SIG-M5 treated with dmso at 0.1 percent for 504 hours (cell line): ENCODE data around the gene PRRC2C.
A peak's percentile ranks its signal among the peaks of the same experiment; 100 is the strongest.
"Not testable (repeated sequence)": the region's sequence is repeated elsewhere in the genome, so short reads cannot be mapped to it uniquely, and the experiment has no call there.

ENCODE experiments used
- DNase-seq: peaks from one replicate; lab custom pipeline; 2025; ENCODE audit not compliant: unreplicated experiment; lab: John Stamatoyannopoulos, UW

The PRRC2C gene

GRCh38 chr1:171485375-171486047 lies at the start of gene PRRC2C:
TSS of gene PRRC2C (plus strand) at chr1:171485530. CDS start at chr1:171512089, 26,559 bp downstream.
- DNase-seq, result peak; percentile 99

DNA sequence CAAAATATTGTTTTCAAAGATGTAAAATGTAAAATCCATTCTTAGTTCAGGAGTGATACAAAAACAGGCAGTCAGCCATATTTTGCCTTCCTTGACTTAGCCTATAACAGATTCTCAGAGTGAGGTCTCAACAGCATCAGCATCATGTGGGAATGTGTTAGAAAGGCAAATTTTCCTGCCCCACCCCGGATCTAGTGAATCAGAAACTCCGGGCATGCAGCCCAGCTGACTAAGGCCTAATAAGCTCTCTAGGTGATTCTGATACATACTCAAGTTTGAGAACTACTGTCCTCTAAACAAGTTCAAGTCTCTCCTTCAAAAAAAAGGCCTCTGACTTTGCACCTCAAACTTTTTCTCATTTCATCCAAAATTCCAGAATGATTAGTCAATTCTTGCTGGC lies 46.9 kb upstream of the PRRC2C start:
- DNase-seq, result no peak

GRCh38 chr1:171440201-171440600 lies 45.1 kb upstream of the PRRC2C start:
- DNase-seq, result not testable (repeated sequence)

DNA sequence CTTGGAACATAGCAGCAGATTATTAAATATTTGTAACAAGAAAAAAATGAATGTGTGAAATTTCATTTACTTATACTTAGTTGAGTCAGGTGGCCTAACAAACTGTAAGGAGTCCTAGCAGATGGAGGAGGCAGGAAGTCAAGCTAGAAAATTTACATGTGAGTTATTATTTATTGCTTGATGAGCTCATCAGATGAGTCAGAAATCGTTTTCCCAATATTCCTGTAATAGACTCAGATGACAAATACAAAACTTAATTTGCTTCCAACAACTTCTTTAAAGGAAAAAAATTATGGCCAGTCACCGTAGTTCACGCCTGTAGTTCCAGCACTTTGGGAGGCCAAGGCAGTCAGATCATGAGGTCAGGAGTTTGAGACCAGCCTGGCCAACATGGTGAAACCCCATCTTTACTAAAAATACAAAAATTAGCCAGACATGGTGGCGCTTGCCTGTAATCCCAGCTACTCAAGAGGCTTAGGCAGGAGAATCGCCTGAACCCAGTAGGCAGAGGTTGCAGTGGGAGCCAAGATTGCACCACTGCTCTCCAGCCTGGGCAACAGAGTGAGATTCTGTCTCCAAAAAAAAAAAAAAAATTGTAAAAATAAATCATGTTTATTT lies 43.9 kb upstream of the PRRC2C start:
- not testable (repeated sequence) for DNase-seq

DNA sequence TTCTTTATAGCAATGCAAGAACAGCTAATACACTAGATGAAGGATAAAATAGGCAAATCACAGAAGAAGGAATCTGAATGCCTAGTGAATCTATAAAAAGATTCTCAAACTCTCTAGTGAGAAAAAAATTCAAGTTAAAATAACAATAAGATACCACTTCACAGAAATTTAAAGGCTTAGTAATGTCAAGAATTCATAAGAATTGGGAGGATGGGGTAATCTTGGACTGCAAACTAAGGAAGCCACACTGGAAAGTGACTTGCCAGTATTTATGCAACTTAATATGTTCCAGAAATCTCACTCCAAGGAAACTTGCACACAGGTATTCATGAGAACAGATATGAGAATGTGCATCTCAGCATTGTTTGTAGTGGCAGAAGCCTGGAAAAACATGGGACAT lies 38.9 kb upstream of the PRRC2C start:
- DNase-seq, result no peak

- no peak for DNase-seq
These were observed 29.4 kb upstream of the PRRC2C start for GRCh38 chr1:171455967-171456366.

- no peak for DNase-seq
These were observed 27.9 kb upstream of the PRRC2C start for GRCh38 chr1:171457412-171457811.

- DNase-seq, result no peak
These were observed 25.2 kb upstream of the PRRC2C start for GRCh38 chr1:171460018-171460620.

GRCh38 chr1:171467626-171468025 lies 17.7 kb upstream of the PRRC2C start:
- DNase-seq, result no peak

- no peak for DNase-seq
These were observed 17.1 kb upstream of the PRRC2C start for GRCh38 chr1:171468120-171468750.

DNA sequence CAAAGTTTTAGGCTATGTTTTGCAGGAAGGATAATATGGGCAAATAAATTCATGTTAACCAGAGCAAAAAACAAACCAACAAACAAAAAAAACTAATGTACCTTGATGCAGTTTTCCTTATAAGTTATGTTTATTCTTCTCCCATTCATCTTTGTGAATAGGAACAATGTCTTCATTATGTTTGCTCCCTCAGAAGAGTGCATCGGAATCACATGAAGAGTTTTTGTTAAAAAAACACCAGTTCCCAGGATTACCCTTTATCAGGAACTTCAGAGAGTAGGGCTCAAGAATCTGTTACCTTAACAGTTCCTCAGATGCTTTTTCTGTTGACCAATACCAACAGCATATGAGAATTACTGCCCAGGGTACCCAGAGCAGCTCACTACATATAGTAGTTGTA lies 14.6 kb upstream of the PRRC2C start:
- DNase-seq, result no peak

- DNase-seq, result no peak
These were observed 13.1 kb upstream of the PRRC2C start for GRCh38 chr1:171472183-171472647.

GRCh38 chr1:171476829-171477228 lies 8.5 kb upstream of the PRRC2C start:
- DNase-seq, result no peak

- no peak for DNase-seq
These were observed 7.5 kb upstream of the PRRC2C start for GRCh38 chr1:171477804-171478203.

DNA sequence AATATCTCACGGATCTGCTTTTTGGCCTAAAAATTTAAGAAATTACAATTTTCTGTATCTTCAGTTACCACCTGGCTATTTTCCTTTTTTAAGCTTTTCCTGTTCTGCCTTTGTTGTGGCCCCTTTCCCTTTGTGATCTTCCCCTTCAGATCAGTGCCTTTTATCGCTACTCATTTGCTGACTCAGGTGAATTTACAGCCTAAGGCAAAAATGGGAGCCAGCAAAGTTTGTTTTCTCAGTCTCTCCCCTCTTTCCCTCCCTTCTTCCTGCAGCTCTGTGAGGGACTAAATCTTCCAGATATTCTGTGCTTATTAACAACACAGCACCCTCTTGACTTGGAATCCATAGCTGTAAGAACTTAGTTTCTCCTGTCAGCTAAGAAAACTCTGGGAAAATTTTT lies 5.3 kb upstream of the PRRC2C start:
- DNase-seq, result no peak

DNA sequence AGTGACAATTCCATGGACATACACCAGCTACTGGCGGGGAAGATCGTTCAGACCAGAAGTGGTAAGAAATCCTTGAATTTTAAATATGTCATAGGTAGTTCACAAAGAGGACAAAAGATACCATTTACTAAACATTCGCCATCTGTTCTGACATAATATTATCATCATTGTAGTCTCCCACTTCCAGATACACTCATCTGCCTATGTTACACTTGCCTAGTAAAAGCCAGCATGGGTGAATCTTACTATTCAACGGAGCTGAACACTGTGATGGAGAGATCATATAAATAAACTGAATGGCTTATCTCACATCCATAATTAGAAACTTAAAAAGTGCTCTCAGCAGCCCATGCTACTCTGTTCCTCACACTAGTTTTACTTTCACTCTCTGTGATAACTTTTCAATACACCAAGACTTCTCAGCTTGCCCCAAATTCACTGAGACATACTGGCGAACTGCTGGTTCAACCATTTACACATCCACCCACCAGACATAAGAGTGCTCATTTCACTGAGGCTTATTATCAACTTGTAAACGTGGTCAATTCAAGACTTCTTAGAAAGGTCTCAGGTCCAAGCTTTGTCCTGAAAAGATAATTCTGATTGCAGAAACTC lies 463 bp upstream of the PRRC2C start:
- DNase-seq, result peak; percentile 88

- DNase-seq, result peak; percentile 85
These were observed 754 bp downstream of the PRRC2C start for GRCh38 chr1:171486048-171486519.

DNA sequence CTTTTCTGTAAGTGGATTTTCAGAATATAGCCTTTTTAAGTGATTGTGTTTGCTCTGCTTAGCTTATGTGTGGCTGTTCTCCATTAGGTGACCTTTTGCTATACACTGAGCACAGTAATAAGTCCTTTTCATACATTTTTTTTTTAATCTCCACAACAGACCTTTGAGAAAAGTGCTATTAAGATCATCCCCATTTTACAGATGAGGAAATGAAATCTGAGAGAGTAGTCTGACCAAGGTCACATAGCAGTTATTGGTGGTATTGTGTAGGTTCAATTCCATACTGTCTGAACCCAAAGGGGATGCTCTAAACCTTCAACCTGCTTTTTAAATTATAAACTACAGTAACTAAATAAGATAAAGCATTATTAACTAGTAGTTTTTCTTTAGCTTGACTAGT lies 1.7 kb downstream of the PRRC2C start:
- no peak for DNase-seq

DNA sequence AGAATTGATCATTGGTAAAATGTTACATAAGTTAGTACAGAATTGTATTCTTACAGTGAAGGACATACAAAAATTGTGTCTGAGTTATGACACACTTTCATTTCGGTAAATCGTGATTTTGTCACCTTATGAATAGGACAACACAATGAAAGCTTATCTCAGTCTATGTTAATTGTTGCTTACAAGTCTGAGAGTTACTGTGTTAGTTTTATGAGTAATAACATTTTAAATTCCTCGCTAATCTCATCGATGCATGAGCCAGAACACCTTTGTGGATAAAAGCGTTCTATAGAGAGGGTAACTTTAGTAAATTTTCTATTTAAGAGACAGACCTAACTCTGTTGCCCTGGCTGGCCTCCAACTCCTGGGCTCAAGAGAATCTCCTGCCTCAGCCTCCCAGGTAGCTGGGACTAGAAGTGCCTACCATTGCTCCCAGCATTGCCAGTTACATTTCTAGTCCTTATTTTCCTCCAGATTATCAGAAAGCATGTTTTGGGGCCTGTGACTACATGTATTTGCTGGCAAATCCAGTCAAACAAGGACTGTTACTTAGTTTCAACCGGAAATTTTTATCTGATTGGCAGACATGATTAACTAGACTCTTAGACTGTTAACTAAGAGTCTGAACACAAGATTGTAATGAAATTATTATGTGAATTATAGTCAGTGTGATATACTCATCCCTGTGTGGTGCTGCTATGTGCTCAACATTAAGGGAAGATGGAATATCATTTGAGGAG lies 3.0 kb downstream of the PRRC2C start:
- DNase-seq, result no peak

GRCh38 chr1:171494076-171494475 lies 8.7 kb downstream of the PRRC2C start:
- DNase-seq, result no peak

DNA sequence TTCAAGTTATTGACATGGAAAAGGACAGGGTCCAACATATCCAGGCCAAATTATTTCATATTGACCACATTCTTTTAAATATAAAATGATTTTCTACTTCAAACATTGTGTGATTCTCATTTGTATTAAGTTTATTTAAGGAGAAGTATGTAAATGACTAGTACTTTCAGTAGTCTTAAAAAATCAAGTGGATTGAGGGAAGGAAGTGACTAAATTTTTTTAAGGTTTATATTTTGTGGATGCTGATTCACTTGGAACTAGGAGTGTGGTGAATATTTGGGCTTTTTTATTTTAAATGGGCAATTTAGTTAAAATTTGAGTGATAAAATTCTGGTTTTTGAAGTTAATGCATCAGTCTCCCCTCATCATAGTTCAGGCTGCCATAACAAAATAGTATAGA lies 10.1 kb downstream of the PRRC2C start:
- no peak for DNase-seq
